ENCODE results near the gene SLC6A18.

DNA sequence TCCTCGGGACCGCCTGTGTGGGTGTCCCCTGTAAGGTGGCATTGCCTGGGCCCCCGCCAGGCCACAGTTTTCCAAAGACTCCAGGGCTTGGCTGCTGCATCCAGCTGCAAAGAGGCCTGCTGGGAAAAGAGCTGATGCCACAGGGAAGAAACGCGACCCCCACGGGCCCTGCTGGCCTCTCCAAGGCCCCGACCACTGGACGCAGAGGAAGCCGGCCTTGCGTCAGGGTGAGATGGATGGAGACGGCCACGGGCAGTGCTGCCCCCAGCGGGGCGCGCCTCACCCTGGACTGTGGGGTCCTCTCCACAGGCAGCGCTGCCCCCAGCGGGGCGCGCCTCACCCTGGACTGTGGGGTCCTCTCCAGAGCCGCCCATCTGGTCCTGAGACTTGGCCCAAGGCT lies 45.1 kb upstream of the SLC6A18 start:
- TF ChIP-seq, protein P1, sequence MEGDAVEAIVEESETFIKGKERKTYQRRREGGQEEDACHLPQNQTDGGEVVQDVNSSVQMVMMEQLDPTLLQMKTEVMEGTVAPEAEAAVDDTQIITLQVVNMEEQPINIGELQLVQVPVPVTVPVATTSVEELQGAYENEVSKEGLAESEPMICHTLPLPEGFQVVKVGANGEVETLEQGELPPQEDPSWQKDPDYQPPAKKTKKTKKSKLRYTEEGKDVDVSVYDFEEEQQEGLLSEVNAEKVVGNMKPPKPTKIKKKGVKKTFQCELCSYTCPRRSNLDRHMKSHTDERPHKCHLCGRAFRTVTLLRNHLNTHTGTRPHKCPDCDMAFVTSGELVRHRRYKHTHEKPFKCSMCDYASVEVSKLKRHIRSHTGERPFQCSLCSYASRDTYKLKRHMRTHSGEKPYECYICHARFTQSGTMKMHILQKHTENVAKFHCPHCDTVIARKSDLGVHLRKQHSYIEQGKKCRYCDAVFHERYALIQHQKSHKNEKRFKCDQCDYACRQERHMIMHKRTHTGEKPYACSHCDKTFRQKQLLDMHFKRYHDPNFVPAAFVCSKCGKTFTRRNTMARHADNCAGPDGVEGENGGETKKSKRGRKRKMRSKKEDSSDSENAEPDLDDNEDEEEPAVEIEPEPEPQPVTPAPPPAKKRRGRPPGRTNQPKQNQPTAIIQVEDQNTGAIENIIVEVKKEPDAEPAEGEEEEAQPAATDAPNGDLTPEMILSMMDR (IDR thresholded peaks at IDR 0.05; ENCODE audit: low read depth, low read length, poor library complexity, severe bottlenecking) = no peak
- TF ChIP-seq EZH2phosphoT487 (IDR thresholded peaks at IDR 0.05; ENCODE audit: borderline replicate concordance, low read length) = no peak
